GM19372 (cell line): ENCODE data around the gene TARBP2.
A peak's percentile ranks its signal among the peaks of the same experiment; 100 is the strongest.

ENCODE experiments used
- ATAC-seq: cut with Tn5 transposase; IDR thresholded peaks from one replicate; pipeline ENCODE4 v1.9.1; 2021; ENCODE audit warnings: mild to moderate bottlenecking, low read depth, moderate library complexity; ENCODE audit not compliant: unreplicated experiment

TARBP2 gene, protein sequence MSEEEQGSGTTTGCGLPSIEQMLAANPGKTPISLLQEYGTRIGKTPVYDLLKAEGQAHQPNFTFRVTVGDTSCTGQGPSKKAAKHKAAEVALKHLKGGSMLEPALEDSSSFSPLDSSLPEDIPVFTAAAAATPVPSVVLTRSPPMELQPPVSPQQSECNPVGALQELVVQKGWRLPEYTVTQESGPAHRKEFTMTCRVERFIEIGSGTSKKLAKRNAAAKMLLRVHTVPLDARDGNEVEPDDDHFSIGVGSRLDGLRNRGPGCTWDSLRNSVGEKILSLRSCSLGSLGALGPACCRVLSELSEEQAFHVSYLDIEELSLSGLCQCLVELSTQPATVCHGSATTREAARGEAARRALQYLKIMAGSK

DNA sequence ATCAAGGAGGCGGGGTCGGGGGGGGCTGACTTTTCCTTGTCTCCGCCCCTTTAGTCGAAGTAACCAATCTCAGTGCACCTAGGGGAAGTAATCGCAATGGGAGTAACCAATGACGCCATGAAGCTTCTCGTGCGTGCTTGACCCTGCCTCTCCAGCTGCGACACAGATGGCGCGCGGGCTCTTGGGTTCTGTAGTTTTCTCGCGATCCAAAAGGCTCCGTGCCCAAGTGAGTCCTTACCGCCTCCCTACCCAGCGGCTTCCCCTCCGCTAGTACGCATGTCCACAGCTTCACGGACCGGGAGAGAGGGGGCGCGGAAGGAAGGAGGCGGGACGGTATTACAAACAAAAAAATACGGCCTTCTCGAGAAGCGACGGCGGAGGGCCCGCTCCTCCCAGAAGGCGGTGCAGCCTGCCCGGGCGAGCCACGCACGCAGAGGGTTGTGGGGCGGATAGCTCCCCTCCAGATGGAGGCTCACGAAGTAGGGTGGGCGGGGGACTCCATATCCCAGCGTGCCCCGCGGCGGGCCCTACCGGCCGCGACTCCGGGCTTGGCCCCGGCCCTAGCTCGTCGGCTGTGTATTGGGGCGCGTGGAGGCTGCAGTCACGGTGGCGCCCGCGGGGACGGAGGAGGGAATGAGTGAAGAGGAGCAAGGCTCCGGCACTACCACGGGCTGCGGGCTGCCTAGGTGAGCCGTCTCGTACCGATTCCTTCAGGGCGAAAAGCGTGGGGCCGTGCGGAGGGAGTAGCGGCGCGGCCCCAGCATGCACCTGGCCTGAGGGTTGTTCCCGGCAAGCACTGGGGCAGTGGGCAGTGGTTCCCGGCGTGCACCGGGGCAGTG, at the start of gene TARBP2:
Gene TARBP2, plus strand, starts transcription at position 508 of the 839 bp plus-strand sequence. Its CDS starts 126 bp downstream, at position 634.
- peak; percentile 75 for ATAC-seq

DNA sequence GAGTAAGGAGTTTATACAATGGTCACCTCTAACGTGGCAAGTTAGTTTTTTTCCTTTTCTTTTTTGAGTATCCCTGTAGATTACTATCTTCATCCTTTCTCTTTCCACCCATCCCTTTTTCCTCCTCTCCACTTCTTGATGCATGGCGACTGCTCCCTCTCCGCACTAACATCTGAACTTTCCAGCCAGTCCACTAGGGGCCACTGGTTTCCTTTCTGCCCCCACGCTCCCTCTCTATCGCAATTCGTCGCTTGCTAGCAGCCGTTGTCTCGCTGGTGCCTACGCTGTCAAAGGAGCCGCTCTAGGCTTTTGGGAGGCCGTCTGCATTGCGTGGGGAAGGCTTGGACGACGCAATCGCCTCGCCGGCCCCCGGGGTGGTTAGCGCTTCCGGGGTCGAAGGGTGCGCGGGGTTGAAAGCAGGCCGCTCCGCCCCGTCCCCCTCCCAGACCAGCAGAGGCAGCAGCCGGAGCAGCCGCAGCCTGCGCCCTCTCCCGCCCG, 49.4 kb upstream of the TARBP2 start, which contains the start of gene PCBP2:
Gene PCBP2, plus strand, starts transcription at position 442 of the 498 bp plus-strand sequence. CDS start 2,699 bp downstream, outside the sequence.
- peak; percentile 96 for ATAC-seq

DNA sequence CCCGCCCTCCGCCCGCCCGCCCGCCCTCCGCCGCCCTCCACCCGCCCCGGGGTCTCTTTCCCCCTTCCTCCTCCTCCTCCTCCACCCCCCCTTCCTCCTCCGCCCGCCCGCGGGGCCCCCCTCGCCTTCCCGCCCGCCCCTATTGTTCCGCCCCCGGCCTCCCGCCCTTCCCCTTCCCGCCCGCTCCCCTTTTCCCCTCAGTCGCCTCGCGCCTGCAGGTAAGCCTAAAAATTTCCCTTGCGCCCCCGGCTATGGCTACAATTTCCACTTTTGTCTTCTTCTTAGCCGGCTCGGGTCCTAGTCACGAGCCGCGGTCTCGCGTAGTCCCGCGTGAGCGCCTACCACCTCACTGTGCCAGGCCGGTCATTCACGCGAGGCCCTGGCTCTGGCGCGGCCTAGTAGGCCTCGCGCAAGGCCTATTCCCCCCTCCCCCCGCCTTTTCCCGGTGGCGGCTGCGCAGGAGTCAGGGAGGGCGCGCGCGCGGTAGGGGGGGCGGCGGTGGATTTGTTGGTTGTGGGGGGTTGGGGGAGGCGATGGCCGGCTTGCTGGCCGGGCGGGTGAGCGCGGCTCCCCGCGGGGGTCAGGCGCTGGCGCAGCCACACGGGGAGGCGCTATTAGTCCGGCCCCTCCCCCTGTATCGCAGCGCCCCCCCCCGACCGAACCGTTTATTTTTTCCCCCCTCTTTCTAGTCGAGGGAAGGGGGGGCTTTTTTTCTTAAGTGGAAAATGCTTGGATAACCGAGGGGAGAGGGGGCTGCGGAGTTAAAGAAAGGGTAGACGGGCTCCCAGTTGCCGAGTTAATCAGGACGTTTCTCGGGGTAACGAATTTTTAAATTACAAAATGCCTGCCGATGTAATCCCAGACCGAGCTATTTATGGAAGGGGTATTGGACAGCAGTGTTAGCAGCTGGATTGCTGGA, 48.7 kb upstream of the TARBP2 start:
- no peak for ATAC-seq

DNA sequence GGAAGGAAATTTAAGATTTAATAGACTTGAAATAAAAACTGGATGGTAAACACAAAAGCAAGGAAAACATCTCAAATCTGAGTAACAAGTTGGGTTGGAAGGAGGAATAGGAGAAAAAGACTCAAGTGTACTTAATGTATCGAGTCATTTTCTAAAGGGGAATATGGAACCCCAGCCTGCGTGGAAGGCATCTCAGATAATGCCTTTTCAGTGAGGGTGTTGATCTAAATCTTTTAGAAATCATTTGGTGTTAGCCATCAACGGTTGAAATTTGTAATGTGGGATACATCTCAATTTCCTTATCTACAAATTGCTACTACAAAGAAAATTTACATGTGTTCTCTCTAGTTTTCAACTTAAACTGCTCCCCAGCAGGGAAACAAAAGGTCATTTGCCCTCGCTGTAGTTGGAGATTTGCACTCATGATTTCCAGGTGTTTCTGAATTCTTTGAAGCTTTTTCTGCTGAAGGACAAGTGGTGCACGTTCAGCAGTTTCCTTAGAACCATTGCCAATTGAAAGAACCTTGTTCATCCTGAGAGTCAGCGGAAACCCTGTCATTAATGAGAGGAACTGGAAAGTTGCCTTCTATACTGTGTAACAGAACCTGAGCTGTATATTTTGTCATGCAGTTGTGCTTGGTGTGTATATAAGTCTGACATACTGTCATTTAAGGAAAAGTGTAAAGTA, 47.0 kb upstream of the TARBP2 start:
- ATAC-seq, result no peak

DNA sequence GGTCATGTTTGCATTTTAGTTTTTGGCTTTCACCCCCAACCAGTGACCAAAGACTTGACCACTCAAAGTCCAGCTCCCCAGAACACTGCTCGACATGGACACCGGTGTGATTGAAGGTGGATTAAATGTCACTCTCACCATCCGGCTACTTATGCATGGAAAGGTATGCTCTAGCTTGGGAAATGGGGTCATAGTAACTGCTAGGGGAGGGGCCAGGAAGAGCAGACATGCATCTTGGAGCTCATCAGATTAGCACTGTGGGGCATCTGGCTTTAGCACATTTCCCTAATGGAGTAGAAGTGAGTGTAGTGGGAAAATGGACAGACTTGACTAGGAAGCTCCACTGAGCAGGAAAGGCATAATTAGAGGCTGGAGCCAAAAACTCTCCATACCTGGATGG, 46.4 kb upstream of the TARBP2 start:
- ATAC-seq, result no peak

DNA sequence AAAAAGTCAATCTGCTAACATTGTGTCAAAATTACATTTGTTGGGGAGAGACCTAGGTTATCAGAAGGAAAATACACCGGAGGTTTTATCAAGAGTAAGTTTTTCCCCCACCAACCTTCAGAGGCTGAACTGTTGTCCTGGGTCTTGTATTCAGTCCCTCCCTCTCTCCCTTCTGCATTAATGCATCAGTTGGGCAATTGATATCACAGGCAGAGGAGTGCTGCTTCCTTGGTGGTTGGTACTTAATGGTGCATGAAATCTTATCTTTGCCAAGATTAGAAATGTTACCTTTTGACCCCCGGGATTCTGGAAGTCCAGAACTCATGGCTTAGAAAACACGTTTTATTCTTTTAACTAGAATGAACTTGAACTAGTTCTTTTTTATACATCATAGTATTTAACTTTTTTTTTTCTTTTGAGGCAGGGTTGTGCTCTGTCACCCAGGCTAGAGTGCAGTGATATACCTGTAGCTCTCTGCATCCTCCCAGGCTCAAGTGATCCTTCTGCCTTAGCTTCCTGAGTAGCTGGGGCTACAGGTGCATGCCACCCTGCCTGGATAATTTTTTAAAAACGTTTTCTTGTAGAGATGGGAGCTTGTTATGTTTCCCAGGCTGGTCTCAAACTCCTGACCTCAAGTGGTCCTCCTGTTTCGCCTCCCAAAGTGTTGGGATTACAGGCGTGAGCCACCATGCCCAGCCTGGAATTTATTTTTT, 44.3 kb upstream of the TARBP2 start:
- ATAC-seq, result no peak

DNA sequence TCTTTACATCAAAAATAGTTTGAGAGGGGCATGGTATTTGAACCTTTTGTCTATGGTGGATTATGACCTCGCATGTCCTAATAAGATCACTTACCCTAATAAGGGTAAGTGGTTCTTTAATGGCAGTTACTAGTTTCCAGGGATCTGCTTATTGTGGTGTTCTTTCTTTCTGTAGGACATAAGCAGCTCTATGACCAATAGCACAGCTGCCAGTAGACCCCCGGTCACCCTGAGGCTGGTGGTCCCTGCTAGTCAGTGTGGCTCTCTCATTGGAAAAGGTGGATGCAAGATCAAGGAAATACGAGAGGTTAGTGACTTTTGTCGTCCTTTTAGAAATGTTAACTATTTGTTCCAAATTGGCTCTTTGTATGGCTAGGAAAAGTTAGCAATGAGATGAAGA, 42.0 kb upstream of the TARBP2 start:
- no peak for ATAC-seq

DNA sequence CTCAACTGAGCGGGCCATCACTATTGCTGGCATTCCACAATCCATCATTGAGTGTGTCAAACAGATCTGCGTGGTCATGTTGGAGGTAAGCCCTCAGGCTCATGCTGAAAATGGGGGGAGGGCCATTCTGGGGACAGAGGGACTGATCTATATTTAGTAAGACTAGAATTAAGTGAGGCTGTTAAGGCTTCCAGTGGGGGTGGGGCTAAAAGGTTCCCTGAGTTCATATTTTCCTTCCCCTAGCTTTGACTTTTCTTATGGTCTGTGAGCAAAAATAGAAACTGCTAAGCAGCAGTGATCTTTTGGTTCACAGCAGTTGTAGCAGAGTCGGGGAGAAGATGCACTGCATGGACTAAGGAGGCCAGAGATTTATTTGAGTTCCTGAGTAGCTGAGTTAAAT, 40.0 kb upstream of the TARBP2 start:
- no peak for ATAC-seq

DNA sequence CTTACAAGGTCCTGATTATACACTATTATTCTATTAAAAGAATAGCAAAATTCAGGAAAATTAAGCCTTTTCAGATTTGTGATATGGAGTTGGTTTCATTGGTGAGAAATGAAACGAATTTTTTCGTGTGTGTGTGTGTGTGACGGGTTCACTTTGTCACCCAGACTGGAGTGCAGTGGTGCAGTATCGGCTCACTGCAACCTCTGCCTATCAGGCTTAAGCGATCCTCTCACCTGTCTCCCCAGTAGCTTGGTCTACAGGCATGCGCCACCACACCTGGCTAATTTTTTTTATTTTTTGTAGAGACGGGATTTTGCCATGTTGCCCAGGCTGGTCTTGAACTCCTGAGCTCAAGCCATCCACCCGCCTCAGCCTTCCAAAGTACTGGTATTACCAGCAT, 39.5 kb upstream of the TARBP2 start:
- ATAC-seq, result no peak

DNA sequence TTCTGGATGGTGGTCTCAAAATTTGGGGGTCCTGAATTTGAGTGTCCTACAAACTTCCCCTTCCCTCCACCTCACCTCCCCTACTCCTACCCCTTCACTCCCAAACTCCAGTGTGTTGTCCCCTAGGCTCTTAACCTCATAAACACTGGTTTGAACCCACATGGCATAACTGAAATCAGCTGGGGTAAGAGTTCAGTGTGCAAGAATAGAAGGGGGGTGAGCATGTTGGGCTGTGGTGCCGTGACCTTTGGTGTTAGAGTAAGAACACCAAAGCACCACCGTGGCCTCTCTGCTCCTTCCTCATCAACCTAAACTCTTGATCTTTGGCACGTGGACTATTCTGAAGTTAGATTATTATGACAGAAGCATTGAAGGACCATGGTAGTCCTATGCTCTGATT, 38.1 kb upstream of the TARBP2 start:
- no peak for ATAC-seq

DNA sequence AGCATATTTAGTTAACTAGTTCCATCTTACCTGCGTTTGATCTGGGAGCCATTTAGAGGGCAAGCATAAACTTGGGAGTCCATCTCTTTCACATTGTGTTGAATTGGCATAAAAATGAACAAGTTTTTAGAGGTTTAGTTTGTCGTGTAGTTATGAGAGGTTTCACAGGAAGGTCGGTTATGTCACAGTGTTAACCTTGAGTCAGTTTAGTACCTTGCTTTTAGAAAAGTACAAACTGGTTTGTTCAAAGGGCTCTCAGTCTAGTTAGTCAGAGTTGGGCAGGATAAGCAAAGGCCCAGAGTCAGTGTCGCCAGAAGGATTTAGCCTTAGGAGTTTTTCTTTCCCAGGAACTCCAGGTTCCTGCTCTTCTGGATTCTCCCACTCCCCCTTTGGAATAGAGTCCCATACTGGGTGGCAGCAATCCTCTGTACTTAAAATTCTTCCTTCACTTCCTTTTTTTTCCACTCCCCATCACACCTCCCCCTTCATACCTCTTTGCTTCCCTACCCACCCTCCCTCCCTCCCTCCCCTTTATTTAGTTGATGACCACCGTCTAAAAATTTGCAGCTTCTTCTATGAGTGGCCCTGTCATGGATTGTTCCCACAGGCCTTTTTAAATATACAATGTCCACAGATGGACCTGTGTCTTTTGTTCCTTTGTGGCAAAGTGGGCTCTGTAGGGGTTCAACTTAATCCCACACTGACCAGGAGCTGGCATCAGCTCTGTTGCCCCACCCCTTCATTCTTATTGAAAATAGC, 37.1 kb upstream of the TARBP2 start:
- no peak for ATAC-seq

DNA sequence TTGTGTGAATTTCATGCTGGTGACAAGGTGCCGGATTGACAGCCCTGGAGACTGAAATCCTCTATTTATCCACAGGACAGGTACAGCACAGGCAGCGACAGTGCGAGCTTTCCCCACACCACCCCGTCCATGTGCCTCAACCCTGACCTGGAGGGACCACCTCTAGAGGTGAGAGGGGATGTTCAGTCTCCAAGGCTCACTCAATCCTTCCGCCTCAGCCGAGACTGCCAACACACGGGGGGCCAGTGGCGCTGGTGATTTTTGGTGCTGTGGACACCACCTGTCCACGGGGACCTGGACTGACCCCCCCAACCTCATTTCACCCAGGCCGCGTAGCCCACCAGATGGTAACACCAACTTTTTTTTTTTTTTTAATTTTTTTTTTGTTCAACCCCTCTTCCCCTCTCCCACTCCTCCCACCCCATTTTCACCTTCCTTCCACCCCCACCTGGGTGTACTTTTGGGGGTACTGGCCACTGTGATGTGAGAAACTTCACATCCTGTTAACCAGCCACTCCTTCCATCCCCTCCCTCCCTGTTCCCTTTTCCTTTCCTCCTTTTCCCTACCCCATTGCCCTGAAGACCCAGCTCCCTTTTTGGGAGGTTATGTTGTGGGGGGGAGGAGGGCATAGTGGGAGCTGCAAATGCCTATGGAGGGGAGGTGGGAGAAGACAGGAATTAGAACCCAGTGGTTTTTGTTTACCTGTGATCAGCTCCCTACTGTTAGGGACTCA, 36.2 kb upstream of the TARBP2 start:
- no peak for ATAC-seq

DNA sequence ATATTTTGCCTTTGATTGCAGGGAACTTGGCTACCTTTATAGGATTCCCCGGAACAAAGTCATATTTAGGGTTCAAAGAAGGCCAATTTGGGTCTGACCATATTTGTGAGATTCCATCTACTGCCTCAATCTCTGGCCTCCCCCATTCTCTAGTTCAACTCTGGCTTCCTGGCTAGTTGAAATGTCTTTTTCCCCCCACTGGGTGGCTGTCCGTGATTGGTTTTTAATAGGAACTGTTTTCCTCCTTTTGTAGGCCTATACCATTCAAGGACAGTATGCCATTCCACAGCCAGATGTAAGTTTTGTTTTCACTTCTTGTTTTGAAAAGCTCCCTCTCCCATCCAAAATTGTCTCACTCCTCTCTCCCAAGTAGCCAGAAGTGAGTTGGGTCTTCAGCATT, 35.4 kb upstream of the TARBP2 start:
- no peak for ATAC-seq

DNA sequence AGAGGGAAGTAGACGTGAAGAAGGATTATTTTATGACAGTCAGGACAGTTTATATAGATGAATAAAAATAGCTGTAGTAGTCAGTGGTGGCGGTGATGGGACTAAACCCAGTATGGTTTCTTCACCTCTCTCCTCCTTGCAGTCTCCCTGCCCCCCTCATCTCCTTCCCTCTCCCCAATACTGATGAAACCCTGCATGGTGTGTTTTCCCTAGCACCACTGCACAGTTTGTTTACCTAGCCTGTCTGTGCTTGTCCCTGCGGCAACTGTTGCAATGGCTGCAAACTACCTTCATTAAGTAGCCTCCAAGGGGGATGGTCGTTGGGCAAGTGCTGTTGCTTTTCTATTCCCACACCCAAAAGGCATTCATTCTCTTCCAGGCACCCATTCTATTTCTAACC, 34.4 kb upstream of the TARBP2 start:
- ATAC-seq, result no peak

DNA sequence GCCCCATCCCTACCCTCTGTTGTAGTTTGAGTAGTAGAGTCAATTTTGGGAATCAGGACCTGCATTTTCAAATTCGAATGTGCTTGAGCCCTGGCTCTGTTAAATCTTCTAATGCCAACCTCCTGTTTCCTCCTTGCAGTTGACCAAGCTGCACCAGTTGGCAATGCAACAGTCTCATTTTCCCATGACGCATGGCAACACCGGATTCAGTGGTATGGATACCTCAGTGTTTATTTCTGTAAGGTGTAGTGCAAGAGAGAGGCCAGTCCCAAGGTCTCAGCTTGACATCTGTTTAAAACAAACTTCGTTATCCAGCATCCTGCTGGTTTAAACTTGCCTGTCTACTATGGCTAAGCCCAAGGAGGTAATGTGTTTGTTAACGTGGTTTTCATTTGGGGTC, 34.0 kb upstream of the TARBP2 start:
- no peak for ATAC-seq

DNA sequence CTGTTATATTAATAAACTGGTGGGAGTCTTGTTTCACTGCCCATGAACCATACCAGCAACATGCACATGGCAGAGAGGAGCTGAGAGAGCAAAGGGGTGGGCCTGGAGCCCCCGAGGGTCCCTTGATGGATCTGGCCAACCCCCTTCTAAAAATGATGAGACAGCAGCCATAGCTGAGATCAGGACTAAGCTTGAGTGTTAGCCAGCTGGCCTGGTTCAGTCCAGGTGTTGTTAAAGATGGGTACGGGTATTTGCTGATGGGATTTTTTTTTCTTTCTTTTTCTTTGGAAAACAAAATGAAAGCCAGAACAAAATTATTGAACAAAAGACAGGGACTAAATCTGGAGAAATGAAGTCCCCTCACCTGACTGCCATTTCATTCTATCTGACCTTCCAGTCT, 33.2 kb upstream of the TARBP2 start:
- ATAC-seq, result no peak

DNA sequence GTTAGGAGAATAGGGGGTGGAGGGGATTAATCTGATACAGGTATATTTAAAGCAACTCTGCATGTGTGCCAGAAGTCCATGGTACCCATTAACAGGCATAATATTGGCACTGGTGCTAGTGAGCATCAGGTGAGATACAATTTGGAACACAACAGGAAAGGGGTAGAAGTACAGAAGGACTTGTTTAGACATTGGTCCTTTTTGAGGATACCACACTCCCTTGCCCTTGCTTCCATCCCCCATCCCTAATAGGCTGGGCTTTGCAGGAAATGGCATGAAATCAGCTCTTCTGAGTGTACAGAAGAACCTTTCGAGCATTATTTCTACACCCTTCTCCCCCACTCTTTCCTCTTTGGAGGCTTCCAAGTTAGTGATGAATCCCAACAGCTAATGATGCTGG, 32.8 kb upstream of the TARBP2 start:
- no peak for ATAC-seq

DNA sequence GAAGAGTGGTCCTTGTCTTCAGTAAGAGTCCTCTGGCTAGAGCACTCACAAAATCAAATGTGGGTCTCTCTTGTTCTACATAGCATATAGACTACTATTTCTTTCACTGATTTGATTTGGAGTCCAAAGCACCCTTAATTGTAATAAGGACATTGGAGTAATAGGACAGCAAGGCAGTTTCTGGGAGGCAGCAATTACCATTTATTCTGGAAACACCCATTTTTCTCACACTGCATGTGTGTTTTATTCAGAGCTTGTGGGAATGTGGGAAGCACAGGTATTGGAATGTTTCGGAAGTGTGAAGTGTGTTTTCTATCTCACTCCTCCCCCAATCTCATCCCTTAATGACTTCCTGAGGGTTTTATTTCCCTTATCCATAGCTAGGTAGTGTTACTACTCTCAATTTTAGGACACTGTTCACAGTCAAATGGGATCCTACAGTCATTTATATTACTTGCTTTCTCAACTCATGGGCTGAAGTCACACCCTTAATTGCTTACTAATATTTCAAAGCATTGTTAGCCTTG, 29.0 kb upstream of the TARBP2 start:
- no peak for ATAC-seq
